Measurements from ENCODE around the gene TNRC6B.

Gene TNRC6B

DNA sequence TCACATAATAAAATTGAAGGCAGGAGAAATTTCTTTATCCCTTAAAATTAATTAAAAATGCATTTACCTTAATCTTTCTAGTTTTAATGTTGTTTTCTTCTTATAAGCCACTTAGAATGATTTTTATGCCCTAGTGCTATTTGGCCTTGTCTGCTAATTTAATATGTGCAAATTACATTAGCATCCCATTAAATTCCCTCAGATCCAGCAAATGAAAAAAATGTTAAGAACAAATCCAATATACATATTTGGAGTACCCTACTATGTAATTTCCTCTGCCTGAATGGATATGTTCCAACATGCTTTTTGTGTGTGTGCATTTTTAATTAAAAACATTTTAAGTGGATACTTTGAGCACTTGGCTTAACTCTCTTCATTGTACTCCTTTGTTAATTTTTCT, 56.9 kb downstream of the TNRC6B start:
- Histone ChIP-seq H3K27ac (no peak overlapping the region), H3K4me3 (no peak overlapping the region)

DNA sequence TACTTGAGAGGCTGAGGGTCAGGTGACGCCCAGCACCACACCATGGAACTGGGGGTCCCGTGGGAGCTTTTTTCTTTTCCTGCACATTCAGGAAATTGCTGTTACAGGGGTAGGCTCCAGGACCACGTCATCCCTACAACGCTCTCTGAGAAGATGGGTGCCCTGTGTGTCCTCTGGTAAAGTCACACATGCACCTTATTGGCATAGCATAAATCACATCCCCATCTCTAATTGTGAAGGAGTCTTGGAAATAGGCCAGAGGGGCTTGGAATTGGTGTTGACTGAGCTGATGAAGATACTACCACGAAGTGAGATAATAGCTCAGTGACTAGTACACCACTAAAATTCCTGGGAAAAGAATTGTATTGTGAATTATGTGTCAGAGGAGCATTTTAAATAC, 57.6 kb downstream of the TNRC6B start:
- Histone ChIP-seq H3K27ac (no peak overlapping the region), H3K4me3 (no peak overlapping the region)

DNA sequence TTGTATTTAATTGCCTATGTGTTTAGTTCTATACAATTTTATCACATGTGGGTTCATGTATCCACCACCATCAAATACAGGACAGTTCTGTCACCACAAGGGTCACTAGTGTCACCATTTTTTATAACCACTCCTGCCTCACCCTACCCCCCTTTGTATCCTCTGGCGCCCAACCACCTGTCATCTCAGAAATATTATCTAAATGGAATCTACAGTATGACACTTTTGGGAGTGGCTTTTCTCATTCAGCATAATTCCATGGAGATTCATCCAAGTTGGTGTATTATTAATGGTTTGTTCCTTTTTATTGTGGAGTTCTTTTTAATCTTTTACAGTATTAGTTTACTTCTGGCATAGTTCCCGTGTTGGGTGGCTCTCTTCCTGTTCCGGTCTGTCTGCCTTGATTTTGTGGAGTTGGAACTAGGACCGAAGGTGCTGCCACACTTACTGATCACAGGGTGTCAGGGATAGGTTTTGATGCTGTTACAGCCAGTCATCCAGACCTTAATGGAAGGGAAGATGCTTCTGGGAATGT, 58.5 kb downstream of the TNRC6B start:
- Histone ChIP-seq H3K27ac (peak overlapping the region in 1 of 21 experiments; percentile 31), H3K4me3 (no peak overlapping the region)

DNA sequence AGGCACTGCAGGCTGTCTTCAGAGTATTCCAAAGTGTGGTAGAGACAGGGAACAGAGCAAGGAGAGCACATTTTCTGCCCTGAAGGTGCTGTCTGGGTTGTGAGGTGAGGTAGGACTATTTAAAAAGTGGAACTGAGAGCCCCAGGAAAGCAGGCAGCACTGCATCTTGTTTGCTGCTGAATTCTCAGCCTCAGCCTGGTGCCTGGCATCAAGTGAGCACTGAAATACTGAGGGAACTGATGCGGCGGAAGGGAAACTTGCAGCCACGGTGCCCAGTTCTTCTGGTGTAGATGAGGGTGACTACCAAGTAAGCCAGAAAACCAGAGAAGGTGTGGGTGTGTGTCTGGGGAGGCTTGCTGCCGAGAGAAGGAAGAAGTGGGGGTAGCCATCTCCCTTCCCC, 59.5 kb downstream of the TNRC6B start:
- Histone ChIP-seq H3K27ac (peak overlapping the region in 2 of 21 experiments; percentile 25 to 35), H3K4me3 (no peak overlapping the region)

DNA sequence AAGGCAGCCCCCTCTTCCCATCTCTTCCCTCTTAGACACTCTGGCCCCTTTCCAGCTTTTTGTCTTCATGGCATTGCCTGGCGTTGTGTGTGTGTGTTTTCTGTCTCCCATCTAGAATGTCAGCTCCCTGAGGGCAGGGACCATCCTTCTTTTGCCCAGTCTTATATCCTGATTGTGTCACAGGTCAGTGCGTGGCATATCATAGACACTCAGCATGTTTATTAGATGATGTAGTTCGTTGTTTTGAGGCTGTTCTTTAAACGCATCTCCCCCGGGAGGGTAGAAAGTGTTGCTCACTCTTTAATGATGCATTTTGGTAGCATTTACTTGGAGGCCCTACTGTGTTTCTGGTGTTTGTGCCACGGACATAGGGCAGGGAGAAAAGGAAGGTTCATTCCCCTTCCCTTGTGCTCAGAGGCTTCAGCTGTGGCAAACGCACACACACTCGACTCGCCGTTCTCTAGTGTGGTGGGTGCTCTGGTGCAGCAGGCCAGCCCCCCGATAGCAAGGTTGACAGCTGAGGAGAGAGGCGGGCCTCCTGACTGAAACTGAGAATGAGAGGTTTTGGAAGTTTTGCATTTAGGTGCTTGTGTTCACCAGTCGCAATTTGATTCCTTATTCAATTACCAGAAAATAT, 60.2 kb downstream of the TNRC6B start:
- Histone ChIP-seq H3K4me3 (no peak overlapping the region), H3K27ac (peak overlapping the region in 6 of 21 experiments; percentile 7 to 71 (median 48))

DNA sequence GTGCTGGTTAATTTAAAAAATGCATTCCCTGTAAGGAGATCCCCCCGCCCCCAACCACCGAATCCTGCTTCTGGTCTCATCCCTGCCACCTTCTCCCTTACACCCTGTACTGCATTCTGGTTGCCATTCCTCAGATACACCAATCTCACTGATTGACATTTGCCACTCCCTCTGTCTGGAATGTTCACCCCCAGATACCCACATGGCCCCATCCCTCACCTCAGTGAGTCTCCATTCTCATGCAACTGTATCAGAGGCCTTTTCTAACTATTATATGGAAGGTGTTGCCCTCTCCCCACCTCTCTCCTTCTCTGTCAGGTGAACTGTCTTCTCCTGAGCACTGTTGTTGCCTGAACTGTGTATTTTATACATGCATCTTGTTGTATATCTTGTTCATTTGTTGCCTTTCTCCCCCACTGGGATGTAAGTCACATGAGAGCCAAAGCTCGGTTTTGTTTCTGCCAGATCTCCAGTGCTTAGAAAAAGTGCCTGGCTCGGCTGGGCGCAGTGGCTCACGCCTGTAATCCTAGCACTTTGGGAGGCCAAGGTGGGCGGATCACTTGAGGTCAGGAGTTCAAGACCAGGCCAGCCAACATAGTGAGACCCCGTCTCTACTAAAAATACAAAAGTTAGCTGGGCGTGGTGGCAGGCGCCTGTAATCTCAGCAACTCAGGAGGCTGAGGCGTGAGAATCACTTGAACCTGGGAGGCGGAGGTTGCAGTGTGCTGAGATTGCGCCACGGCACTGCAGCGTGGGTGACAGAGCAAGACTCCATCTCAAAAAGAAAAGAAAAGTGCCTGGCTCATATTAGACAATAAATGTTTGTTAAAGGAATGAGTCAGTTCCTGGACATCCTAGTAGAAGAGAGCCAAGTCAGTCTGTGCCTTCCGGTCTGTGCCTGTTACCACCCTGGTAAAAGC, 61.0 kb downstream of the TNRC6B start:
- Histone ChIP-seq H3K4me3 (no peak overlapping the region), H3K27ac (peak overlapping the region in 15 of 21 experiments; percentile 7 to 71 (median 48))

DNA sequence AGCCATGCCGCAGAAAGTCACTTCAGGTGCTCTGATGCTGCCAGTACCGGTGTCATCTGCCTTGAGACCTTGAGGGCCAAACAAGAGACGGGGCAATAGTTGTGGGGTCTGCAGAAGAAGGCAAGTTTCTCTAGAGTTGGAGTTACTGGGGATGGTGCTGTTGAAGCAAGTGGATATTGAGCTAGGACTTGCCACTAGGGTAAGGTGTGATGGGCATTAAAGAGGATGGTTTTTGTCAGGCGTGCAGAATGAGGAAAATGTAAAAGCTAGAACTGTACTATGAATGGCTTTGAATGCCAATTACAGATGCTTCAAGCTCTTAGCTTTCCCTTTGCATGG, 61.6 kb downstream of the TNRC6B start:
- Histone ChIP-seq H3K27ac (peak overlapping the region in 13 of 21 experiments; percentile 7 to 71 (median 47)), H3K4me3 (no peak overlapping the region)

DNA sequence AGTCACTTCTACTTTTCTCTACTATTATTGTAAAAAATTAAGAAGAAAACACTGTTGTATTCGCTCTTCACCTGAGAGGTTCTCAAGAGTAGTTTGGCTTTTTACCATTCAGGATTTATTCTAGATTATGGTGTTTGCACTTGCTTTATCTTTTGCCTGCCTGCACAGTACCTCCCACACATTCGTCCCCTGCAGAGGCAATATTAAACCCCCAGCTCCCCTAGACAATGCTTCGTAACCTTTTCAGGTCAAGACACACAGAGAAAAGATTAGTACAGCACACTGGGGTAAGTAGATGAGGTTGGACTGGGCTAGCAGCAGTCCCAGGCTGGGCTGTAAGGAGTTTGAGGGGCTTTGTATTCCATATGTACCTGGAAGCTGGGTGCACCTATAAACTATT, 62.4 kb downstream of the TNRC6B start:
- Histone ChIP-seq H3K4me3 (no peak overlapping the region), H3K27ac (no peak overlapping the region)

DNA sequence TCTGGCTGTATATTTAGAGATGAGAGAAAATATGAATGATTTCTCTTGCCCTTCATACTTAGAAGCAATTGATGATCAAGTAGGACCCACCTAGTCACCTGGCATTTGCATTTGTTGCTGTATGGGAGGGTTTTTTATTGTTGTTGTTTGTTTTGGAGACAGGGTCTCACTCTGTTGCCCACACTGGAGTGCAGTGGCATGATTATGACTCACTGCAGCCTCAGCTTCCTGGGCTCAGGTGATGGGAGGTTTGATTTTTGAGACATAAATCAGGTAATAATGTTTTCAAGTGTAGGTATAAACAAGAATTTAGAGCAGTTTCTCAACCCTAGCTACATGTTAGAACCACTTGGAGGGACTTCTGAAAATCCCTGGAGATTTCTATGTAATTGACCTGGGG, 63.0 kb downstream of the TNRC6B start:
- H3K4me3 ChIP-seq = no peak overlapping the region
- peak overlapping the region in 1 of 21 experiments; percentile 32 for H3K27ac ChIP-seq

DNA sequence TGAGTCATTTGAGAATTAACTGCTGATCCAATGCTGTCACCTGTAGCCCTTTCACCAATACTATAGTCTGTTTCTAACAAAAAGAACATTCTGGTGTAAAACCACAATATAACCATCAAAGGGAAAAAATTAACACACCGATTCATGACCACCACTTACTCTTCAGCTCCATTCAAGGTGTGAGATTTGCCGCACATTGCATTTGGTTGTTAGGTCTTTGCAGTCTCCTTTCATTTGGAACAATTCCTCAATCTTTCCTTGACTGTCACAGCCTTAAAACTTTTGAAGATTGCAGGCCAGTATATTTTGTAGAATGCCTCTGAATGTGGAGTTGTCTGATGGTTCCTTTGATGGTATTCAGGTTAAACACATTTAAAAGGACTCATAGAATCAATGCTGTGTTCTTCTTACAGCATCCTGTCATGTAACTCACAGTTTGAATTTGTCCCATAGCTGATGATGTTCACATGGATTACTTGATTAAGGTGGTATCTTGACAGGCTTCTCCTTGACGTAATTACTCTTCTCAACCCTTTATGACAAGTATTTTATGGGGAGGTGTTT, 63.6 kb downstream of the TNRC6B start:
- Histone ChIP-seq H3K27ac (peak overlapping the region in 2 of 21 experiments; percentile 7 to 32), H3K4me3 (no peak overlapping the region)

DNA sequence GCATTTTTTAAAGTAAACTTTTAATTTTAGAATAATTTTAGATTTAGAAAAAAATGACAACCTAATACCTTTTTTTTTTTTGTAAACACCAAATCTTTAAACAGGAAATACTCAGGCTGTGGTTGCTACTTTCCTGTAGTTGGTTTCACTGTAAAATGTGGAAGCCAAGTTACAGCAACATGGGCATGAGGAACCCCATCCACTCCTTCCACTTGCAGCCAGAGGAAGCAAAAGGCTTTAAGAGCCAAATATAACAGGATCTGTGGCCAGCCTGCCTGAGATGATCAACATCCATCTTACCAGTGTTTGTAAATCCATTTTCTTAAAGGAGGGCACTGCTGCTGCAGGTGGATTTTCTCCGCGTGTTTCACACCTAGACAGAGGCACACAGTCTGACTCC, 66.2 kb downstream of the TNRC6B start:
- peak overlapping the region in 3 of 21 experiments; percentile 30 to 43 (median 37) for H3K27ac ChIP-seq
- H3K4me3 ChIP-seq = no peak overlapping the region

DNA sequence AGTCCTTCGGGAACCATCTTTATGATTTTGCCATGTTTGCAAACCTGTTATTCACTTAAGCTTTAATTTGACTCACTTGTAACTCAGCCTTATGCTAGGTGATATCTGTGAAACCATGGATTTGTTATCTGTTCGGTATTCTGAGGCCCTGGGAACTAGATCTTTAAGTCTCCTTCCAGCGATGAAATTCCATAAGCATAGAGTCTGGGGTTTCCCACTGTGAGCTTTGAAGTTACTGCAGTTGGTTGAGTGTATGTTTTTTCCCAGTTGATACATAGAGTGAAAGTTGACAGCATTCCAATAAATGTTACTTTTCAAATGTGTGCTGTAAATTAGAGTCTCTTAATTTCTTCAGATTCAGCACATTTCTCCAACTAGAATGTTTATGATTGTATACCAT, 66.9 kb downstream of the TNRC6B start:
- Histone ChIP-seq H3K27ac (peak overlapping the region in 3 of 21 experiments; percentile 8 to 42 (median 14)), H3K4me3 (no peak overlapping the region)

DNA sequence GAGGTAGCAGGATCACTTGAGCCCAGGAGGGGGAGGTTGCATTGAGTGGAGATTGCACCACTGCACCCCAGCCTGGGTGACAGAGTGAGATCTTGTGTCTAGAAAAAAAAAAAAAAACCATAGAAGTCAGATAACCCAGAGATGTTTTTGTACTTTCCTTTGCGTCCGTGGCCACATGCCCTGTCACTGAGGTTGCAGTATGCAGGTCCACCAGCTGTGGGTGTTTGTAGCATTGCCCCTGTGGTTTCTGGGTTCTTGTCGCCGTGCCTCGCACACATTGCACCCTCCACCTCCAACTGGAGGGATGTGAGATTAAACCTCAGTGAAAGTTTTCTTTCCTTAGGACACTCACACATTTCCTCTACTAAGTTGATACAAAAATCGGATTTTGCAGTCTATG, 70.3 kb downstream of the TNRC6B start:
- no peak overlapping the region for H3K4me3 ChIP-seq
- H3K27ac ChIP-seq = peak overlapping the region in 1 of 21 experiments; percentile 33

DNA sequence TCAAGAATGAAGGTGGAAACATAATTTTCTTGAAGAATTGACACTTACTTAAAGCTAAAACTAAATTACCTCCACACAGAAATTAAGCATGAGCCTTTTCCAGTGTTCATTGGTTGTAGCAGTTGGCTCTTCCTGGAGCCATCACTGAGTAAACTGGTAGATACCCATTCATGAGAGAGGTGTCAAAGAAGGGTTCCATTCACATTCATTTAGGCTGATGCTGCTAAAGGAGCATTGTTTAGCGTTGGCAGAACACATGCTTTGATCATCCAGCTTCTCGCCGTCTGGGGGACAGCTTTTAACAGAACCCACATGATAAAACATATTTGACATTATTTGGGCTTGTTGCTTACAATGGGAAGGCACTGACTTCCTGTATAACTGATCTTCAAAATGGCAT, 71.6 kb downstream of the TNRC6B start:
- Histone ChIP-seq H3K4me3 (no peak overlapping the region), H3K27ac (no peak overlapping the region)

DNA sequence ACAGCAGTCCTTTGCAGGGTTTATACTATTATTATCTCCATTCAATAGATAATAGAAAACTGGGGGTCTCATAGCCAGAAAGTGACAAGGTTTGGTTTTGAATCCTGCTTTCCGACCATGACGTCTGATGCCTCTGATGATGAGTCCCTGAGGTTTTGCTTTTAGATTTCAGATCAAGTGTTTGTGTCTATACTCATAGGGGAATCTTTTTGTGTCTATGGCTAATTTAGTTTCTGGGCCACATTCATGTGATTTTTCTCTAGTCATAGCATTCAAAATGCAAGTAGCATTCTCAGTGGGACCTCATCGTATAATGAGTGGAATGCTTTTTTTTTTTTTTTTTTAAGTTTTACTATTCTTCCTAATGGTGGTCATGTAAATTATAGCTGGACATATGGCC, 72.9 kb downstream of the TNRC6B start:
- Histone ChIP-seq H3K4me3 (no peak overlapping the region), H3K27ac (no peak overlapping the region)

DNA sequence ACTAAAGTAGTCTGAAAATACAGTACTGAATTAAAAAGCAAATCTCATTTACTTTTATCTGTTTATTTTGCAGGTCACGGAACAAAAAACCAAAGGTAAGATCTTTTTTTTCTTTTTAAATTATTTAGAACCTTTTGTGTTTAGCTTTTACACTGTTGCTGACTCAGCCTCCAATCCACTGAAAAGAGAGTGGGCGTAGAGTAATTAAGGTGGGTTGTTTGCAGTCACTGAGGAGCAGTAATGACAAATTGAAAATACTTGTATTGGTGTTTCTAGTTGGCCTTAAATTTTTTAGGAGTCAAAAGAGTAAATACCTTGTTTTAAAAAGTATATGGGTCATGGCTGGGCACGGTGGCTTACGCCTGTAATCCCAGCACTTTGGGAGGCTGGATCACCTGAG, 73.4 kb downstream of the TNRC6B start:
- no peak overlapping the region for H3K27ac ChIP-seq
- no peak overlapping the region for H3K4me3 ChIP-seq

DNA sequence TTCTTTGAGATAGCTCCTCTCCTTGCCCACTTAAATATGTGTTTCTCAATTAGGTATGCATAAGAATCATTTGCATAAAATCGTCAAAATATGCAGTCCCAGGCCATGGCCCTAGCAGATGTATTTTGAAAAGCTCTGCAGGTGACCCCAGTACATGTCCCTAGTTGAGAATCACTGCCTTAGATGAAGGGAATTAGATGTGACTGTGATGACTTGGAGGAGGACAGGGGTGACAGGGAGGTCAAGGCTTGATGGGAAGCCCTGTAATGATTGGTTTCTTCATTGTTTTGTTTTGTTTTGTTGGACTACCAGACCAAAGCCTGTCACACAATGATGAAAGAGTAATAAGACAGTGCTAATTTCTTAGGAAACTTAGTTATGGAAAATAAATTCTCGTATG, 74.4 kb downstream of the TNRC6B start:
- no peak overlapping the region for H3K27ac ChIP-seq
- no peak overlapping the region for H3K4me3 ChIP-seq

DNA sequence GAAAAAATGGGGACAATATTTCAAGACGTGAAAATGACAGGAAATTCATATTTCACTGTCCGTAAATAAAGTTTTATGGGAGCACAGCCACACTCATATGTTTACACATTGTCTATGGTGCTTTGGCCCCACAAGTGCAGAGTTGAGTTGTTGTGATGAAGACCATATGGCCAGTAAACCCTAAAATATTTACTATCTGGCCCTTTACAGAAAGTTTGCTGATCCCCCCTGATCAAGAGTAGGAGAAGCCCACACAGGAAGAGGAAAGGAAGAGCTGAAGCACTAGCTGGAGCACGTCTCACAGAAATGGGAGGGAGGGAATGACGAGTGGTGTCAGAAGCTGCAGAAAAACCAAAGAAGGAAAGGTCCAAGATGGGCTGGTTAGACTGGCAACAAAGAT, 78.8 kb downstream of the TNRC6B start:
- Histone ChIP-seq H3K27ac (no peak overlapping the region), H3K4me3 (no peak overlapping the region)

DNA sequence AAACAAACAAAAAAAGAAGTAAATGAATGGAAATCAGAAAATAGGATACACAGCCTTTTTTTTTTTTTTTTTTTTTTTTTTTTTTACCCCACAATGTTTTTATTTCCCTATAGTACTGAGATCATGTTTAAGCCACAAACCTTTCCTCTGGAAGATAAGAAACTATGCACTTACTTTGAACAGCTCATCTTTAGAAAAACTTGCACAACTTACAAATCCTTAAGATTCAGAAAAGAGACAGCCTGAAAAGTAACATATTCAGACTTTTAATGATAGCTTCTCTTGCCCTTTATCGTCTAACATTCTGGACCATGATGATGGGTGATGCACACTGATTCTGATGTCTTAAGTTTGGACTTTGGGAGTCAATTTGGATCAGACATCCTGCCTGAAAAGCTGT, 80.3 kb downstream of the TNRC6B start:
- Histone ChIP-seq H3K27ac (peak overlapping the region in 3 of 21 experiments; percentile 34 to 61 (median 60)), H3K4me3 (no peak overlapping the region)

DNA sequence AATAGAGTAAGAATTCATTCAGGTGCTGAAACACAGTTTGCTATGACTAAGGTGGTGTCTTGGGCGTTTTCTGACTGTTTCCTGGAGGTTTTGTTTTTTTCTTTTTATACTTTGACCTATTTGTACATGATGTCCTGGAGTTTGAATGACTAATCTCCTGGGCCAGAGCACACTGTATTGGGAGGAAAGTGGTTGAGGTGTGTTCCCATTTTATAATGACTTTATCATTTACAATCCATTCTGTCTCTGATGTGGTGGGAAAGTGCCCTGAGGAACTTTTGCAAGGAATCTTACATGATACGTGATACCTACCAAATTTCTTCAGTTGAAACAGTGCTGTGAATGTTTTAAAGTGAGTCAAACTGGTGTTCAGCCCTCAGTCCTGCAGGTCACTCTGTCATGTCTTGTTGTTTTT, 80.8 kb downstream of the TNRC6B start:
- no peak overlapping the region for H3K4me3 ChIP-seq
- H3K27ac ChIP-seq = peak overlapping the region in 3 of 21 experiments; percentile 34 to 61 (median 60)

DNA sequence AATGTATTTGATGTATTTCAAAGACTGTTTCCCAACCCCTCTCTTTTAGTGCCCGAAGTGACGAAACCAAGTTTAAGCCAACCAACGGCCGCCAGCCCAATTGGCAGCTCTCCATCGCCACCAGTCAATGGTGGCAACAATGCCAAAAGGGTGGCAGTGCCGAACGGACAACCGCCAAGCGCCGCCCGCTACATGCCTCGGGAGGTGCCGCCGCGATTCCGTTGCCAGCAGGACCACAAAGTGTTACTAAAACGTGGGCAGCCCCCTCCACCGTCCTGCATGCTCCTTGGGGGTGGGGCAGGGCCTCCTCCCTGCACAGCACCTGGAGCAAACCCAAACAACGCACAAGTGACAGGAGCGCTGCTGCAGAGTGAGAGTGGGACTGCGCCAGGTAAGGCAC, 84.1 kb downstream of the TNRC6B start:
- Histone ChIP-seq H3K4me3 (no peak overlapping the region), H3K27ac (no peak overlapping the region)
